SK-N-SH (cell line): ENCODE data around the gene RAB40A. TPM values are rescaled to one million over a fixed set of nuclear protein-coding genes. Genes with fewer than 3 reads are reported as not detected.
"Not testable (repeated sequence)": the region's sequence is repeated elsewhere in the genome, so short reads cannot be mapped to it uniquely, and the experiment has no call there.

Experiments
- CTCF ChIA-PET: fragments of 300-600, 350-600 bp; formaldehyde crosslinking; extraction: SDS; loops from one replicate; lab custom pipeline; 2021; lab: Yijun Ruan, JAX
- POLR2A ChIA-PET: fragments of 350-600 bp; sonication (Branson Sonifier 250); formaldehyde crosslinking; extraction: SDS; loops from one replicate; lab custom pipeline; 2020; ENCODE audit warnings: antibody characterized with exemption, inconsistent platforms; lab: Yijun Ruan, JAX
- DNase-seq: peaks from one replicate; pipeline ENCODE4 v3.0.0; 2012
- H2AFZ ChIP-seq: fragments of 200-600 bp; sonication (generic); 2 replicates; pipeline ENCODE4 v1.8.1; 2016; ENCODE audit warnings: antibody characterized with exemption, mild to moderate bottlenecking, low read depth
- H3F3A ChIP-seq: fragments of 200-600 bp; sonication (generic); replicated peaks from 2 replicates; pipeline ENCODE3; 2016; ENCODE audit warnings: antibody characterized with exemption, mild to moderate bottlenecking; ENCODE audit not compliant: insufficient read depth
- H3K27ac ChIP-seq, 2 experiments: fragments of 200-500 bp in 1 of 2; fragments of 200-600 bp in 1 of 2; sonication (Bioruptor generic) in 1 of 2; sonication (generic), shearing (Covaris generic) in 1 of 2; 2 replicates each; pipeline versions ENCODE4 v1.5.1 to v1.6.1; 2014 to 2016; ENCODE audit warnings: low read depth in 2 of 2, inconsistent platforms in 1 of 2, low read length in 1 of 2, mild to moderate bottlenecking in 1 of 2, mixed read lengths in 1 of 2
- H3K27me3 ChIP-seq: fragments of 200-600 bp; sonication (generic), shearing (Covaris generic); 2 replicates; pipeline ENCODE4 v1.6.1; 2016; ENCODE audit warnings: mixed run types; ENCODE audit not compliant: insufficient read depth
- H3K36me3 ChIP-seq, 2 experiments: fragments of 200-500 bp in 1 of 2; fragments of 200-600 bp in 1 of 2; sonication (Bioruptor generic) in 1 of 2; sonication (generic) in 1 of 2; replicated peaks in 1 of 2; 2 replicates each; pipeline versions ENCODE3 to v1.5.1; 2014 to 2016; ENCODE audit warnings: low read length in 1 of 2, mild to moderate bottlenecking in 1 of 2; ENCODE audit not compliant: insufficient read depth in 2 of 2, control insufficient read depth in 1 of 2
- H3K4me1 ChIP-seq, 2 experiments: fragments of 200-500 bp in 1 of 2; fragments of 200-600 bp in 1 of 2; sonication (Bioruptor generic) in 1 of 2; sonication (generic), shearing (Covaris generic) in 1 of 2; 2 replicates each; pipeline versions ENCODE4 v1.5.1 to v1.6.1; 2014 to 2016; ENCODE audit warnings: low read depth in 1 of 2, low read length in 1 of 2, mixed run types in 1 of 2; ENCODE audit not compliant: insufficient read depth in 2 of 2, control insufficient read depth in 1 of 2
- H3K4me2 ChIP-seq: fragments of 200-600 bp; sonication (generic), shearing (Covaris generic); 2 replicates; pipeline ENCODE4 v1.6.1; 2017; ENCODE audit warnings: mixed run types
- H3K4me3 ChIP-seq, 2 experiments: fragments of 200-500 bp in 1 of 2; fragments of 200-600 bp in 1 of 2; sonication (Bioruptor generic) in 1 of 2; sonication (generic), shearing (Covaris generic) in 1 of 2; 2 replicates each; pipeline versions ENCODE4 v1.5.1 to v1.8.1; 2014 to 2016; ENCODE audit warnings: low read depth in 2 of 2, inconsistent platforms in 1 of 2, low read length in 1 of 2, mild to moderate bottlenecking in 1 of 2, mixed read lengths in 1 of 2, moderate library complexity in 1 of 2
- H3K79me2 ChIP-seq: fragments of 200-600 bp; sonication (generic); 2 replicates; pipeline ENCODE4 v1.8.1; 2017; ENCODE audit warnings: mild to moderate bottlenecking; ENCODE audit not compliant: insufficient read depth
- H3K9ac ChIP-seq: fragments of 200-600 bp; sonication (generic); 2 replicates; pipeline ENCODE4 v1.6.1; 2017; ENCODE audit warnings: mixed run types
- H3K9me2 ChIP-seq: fragments of 200-600 bp; sonication (generic); 2 replicates; pipeline ENCODE4 v1.6.1; 2017; ENCODE audit warnings: mixed run types
- H3K9me3 ChIP-seq: fragments of 200-600 bp; sonication (generic); 2 replicates; pipeline ENCODE4 v1.6.1; 2017; ENCODE audit warnings: mixed run types, mild to moderate bottlenecking, moderate library complexity
- H4K20me1 ChIP-seq: fragments of 200-600 bp; sonication (generic); 2 replicates; pipeline ENCODE4 v1.6.1; 2017; ENCODE audit warnings: mild to moderate bottlenecking, mixed run types; ENCODE audit not compliant: insufficient read depth
- ELF1 ChIP-seq: IDR thresholded peaks from 2 replicates; pipeline ENCODE4 v1.4.0; 2012
- EZH2phosphoT487 ChIP-seq: fragments of 200-600 bp; sonication (generic); IDR thresholded peaks from 2 replicates; pipeline ENCODE4 v1.6.1; 2017; ENCODE audit warnings: low read depth, mixed run types, mild to moderate bottlenecking, antibody characterized with exemption, moderate library complexity, borderline replicate concordance
- FOSL2 ChIP-seq: IDR thresholded peaks from 2 replicates; pipeline ENCODE4 v1.4.0; 2012; ENCODE audit warnings: low read depth, mild to moderate bottlenecking, moderate library complexity, borderline replicate concordance
- GATA2 ChIP-seq: sonication (generic); formaldehyde crosslinking; IDR thresholded peaks from 2 replicates; pipeline ENCODE4 v1.5.0; 2020; ENCODE audit warnings: mild to moderate bottlenecking, missing genetic modification reagents
- IRF3 ChIP-seq: fragments of 150-350 bp; IDR thresholded peaks from 2 replicates; pipeline ENCODE4 v1.6.1; 2016; ENCODE audit warnings: mild to moderate bottlenecking, low read depth, low read length
- JUND ChIP-seq: IDR thresholded peaks from 2 replicates; pipeline ENCODE4 v1.4.0; 2012
- MAX ChIP-seq: IDR thresholded peaks from 2 replicates; pipeline ENCODE4 v1.4.0; 2012; ENCODE audit warnings: low read depth
- MEF2A ChIP-seq: IDR thresholded peaks from 2 replicates; pipeline ENCODE4 v1.4.0; 2012; ENCODE audit warnings: low read depth, borderline replicate concordance
- MXI1 ChIP-seq: IDR thresholded peaks from 2 replicates; pipeline ENCODE4 v1.6.1; 2012; ENCODE audit warnings: mild to moderate bottlenecking, low read depth, low read length, improper control_type of control experiment
- NFIC ChIP-seq: IDR thresholded peaks from 2 replicates; pipeline ENCODE4 v1.4.0; 2012; ENCODE audit warnings: borderline replicate concordance
- SMC3 ChIP-seq: IDR thresholded peaks from 2 replicates; pipeline ENCODE4 v1.6.1; 2012; ENCODE audit warnings: low read depth, low read length, improper control_type of control experiment
- TAF1 ChIP-seq: IDR thresholded peaks from 2 replicates; pipeline ENCODE4 v1.6.1; 2012; ENCODE audit warnings: low read depth, mild to moderate bottlenecking, low read length, moderate library complexity, borderline replicate concordance
- TEAD4 ChIP-seq: IDR thresholded peaks from 2 replicates; pipeline ENCODE4 v1.4.0; 2012; ENCODE audit warnings: mild to moderate bottlenecking, borderline replicate concordance; ENCODE audit not compliant: insufficient read depth
- YY1 ChIP-seq: IDR thresholded peaks from 2 replicates; pipeline ENCODE4 v1.4.0; 2012; ENCODE audit warnings: low read depth, mild to moderate bottlenecking
- WGBS: methylation state at CpG from one replicate; pipeline ENCODE4 v1.1.6; 2017; ENCODE audit warnings: low lambda C conversion rate; 5-methylcytosine and 5-hydroxymethylcytosine counted together
- polyA plus RNA-seq, 3 experiments: library from polyadenylated mRNA; depleted of rRNA; stranded (reverse); fragments of >200 nt; gene quantifications; 2 replicates each; pipeline ENCODE4 v1.2.3, GENCODE V29; 2012
- TF ChIP-seq, protein P1 (sequence below): fragments of 200-600 bp; sonication (generic); IDR thresholded peaks from 2 replicates; pipeline ENCODE4 v1.6.1; 2017; ENCODE audit warnings: antibody characterized with exemption, mild to moderate bottlenecking, moderate library complexity
- TF ChIP-seq, protein P2 (sequence below): IDR thresholded peaks from 2 replicates; pipeline ENCODE4 v1.6.1; 2012; ENCODE audit warnings: mild to moderate bottlenecking, low read depth, low read length, moderate library complexity
- TF ChIP-seq, protein P3 (sequence below): IDR thresholded peaks from 2 replicates; pipeline ENCODE4 v1.4.0; 2012; ENCODE audit warnings: low read depth, borderline replicate concordance
- TF ChIP-seq, protein P4 (sequence below): fragments of 150-350 bp; IDR thresholded peaks from 2 replicates; pipeline ENCODE4 v1.6.1; 2017; ENCODE audit warnings: antibody characterized with exemption, low read length, low read depth, borderline replicate concordance

Gene RAB40A
- polyA plus RNA-seq, 1 of the 3 experiments (the other 2 are of a cell fraction), result 0.30 TPM

DNA sequence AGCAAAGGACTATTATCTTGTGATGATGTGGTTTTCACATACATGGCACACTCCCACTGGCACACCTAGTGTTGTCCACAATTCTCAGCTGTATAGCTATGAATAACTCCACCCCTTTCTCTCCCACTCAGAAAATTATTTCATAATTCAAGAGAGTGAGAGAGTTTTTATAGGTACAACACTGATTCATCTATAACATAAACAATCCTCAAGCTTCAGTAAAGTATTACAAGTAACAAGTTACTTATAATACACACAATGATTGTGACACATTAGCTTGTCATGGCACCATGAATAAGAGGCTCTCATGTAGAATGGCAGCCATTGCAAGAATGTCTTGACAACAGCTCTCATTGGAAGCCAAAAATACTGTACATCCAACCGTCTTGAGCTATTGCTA is 43.9 kb downstream of the RAB40A start:
- WGBS, result 45% methylated on average over 1 of the region's 1 CpG
- TF ChIP-seq TEAD4, result no peak
- TF ChIP-seq, protein P1, sequence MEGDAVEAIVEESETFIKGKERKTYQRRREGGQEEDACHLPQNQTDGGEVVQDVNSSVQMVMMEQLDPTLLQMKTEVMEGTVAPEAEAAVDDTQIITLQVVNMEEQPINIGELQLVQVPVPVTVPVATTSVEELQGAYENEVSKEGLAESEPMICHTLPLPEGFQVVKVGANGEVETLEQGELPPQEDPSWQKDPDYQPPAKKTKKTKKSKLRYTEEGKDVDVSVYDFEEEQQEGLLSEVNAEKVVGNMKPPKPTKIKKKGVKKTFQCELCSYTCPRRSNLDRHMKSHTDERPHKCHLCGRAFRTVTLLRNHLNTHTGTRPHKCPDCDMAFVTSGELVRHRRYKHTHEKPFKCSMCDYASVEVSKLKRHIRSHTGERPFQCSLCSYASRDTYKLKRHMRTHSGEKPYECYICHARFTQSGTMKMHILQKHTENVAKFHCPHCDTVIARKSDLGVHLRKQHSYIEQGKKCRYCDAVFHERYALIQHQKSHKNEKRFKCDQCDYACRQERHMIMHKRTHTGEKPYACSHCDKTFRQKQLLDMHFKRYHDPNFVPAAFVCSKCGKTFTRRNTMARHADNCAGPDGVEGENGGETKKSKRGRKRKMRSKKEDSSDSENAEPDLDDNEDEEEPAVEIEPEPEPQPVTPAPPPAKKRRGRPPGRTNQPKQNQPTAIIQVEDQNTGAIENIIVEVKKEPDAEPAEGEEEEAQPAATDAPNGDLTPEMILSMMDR, result no peak
- no peak for TF ChIP-seq TAF1
- TF ChIP-seq EZH2phosphoT487, result no peak
- no peak for TF ChIP-seq YY1
- TF ChIP-seq, protein P2, sequence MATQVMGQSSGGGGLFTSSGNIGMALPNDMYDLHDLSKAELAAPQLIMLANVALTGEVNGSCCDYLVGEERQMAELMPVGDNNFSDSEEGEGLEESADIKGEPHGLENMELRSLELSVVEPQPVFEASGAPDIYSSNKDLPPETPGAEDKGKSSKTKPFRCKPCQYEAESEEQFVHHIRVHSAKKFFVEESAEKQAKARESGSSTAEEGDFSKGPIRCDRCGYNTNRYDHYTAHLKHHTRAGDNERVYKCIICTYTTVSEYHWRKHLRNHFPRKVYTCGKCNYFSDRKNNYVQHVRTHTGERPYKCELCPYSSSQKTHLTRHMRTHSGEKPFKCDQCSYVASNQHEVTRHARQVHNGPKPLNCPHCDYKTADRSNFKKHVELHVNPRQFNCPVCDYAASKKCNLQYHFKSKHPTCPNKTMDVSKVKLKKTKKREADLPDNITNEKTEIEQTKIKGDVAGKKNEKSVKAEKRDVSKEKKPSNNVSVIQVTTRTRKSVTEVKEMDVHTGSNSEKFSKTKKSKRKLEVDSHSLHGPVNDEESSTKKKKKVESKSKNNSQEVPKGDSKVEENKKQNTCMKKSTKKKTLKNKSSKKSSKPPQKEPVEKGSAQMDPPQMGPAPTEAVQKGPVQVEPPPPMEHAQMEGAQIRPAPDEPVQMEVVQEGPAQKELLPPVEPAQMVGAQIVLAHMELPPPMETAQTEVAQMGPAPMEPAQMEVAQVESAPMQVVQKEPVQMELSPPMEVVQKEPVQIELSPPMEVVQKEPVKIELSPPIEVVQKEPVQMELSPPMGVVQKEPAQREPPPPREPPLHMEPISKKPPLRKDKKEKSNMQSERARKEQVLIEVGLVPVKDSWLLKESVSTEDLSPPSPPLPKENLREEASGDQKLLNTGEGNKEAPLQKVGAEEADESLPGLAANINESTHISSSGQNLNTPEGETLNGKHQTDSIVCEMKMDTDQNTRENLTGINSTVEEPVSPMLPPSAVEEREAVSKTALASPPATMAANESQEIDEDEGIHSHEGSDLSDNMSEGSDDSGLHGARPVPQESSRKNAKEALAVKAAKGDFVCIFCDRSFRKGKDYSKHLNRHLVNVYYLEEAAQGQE, result no peak
- TF ChIP-seq, protein P3, sequence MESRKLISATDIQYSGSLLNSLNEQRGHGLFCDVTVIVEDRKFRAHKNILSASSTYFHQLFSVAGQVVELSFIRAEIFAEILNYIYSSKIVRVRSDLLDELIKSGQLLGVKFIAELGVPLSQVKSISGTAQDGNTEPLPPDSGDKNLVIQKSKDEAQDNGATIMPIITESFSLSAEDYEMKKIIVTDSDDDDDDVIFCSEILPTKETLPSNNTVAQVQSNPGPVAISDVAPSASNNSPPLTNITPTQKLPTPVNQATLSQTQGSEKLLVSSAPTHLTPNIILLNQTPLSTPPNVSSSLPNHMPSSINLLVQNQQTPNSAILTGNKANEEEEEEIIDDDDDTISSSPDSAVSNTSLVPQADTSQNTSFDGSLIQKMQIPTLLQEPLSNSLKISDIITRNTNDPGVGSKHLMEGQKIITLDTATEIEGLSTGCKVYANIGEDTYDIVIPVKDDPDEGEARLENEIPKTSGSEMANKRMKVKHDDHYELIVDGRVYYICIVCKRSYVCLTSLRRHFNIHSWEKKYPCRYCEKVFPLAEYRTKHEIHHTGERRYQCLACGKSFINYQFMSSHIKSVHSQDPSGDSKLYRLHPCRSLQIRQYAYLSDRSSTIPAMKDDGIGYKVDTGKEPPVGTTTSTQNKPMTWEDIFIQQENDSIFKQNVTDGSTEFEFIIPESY, result no peak
- TF ChIP-seq MXI1, result no peak
- no peak for TF ChIP-seq ELF1
- no peak for TF ChIP-seq SMC3
- TF ChIP-seq JUND, result no peak
- no peak for TF ChIP-seq FOSL2
- TF ChIP-seq MAX, result no peak
- TF ChIP-seq IRF3, result no peak
- TF ChIP-seq GATA2, result no peak
- TF ChIP-seq NFIC, result no peak
- TF ChIP-seq MEF2A, result no peak
- TF ChIP-seq, protein P4, sequence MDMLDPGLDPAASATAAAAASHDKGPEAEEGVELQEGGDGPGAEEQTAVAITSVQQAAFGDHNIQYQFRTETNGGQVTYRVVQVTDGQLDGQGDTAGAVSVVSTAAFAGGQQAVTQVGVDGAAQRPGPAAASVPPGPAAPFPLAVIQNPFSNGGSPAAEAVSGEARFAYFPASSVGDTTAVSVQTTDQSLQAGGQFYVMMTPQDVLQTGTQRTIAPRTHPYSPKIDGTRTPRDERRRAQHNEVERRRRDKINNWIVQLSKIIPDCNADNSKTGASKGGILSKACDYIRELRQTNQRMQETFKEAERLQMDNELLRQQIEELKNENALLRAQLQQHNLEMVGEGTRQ, result no peak
- ChIA-PET POLR2A (no interaction called here), CTCF (interaction anchor here (1.0 kb wide), 1 partner anchor 11 kb away, joined by 4 read pairs; no protein-coding TSS in a partner anchor)
- Histone ChIP-seq H3K9me2 (no peaks in the 10 kb centered on the region), H3F3A (no peaks in the 10 kb centered on the region), H2AFZ (no peak overlapping the region), H4K20me1 (no peaks in the 10 kb centered on the region), H3K27ac (no peak overlapping the region), H3K27me3 (no peaks in the 10 kb centered on the region), H3K4me3 (no peak overlapping the region), H3K9ac (no peak overlapping the region), H3K79me2 (no peaks in the 10 kb centered on the region), H3K4me1 (no peaks in the 10 kb centered on the region), H3K36me3 (no peaks in the 10 kb centered on the region), H3K9me3 (no peaks in the 10 kb centered on the region), H3K4me2 (no peak overlapping the region)
- DNase-seq, result no peak

DNA sequence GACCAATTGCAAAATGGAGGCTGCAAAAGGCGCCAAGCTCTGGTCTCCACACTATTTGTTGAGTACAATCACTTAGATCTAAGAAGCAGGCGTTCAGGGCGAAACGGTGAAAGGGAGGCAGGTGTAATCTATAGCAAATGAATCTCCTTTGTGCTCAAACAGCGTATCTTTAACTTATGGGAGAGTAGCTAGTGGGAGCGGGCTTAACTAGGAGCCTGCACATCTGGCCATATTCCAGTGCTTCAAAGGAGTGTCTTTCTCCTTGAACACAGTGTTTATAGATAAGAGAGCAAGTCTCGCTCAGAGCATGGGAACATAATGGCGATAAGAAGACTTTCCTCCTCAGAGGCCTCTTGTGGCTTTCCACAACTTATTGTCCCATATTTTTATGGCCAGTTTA is 49.3 kb downstream of the RAB40A start:
- H3K79me2 ChIP-seq, H3K27ac ChIP-seq, H3K4me2 ChIP-seq, POLR2A ChIA-PET, H3F3A ChIP-seq, H4K20me1 ChIP-seq, H3K9me3 ChIP-seq, DNase-seq, H2AFZ ChIP-seq, H3K27me3 ChIP-seq, H3K9ac ChIP-seq, H3K36me3 ChIP-seq, H3K4me3 ChIP-seq, H3K4me1 ChIP-seq, H3K9me2 ChIP-seq: not testable (repeated sequence)
- 62% methylated on average over 8 of the region's 8 CpGs for WGBS
- CTCF ChIA-PET, result interaction anchor here (2.1 kb wide), 1 partner anchor 18 kb away, joined by 5 read pairs; no protein-coding TSS in a partner anchor
